SJCRH30 (cell line): ENCODE results near the gene MYO1E. TPM values are rescaled to one million over a fixed set of nuclear protein-coding genes. Genes with fewer than 3 reads are reported as not detected.

Experiments used
- DNase-seq, 2 experiments: peaks; one replicate each; pipeline ENCODE4 v3.0.0-alpha.2; 2015 to 2020
- H3K27ac ChIP-seq: fragments of 250-450 bp; sonication (Bioruptor Pico); 2 replicates; pipeline ENCODE4 v1.5.1; 2020; ENCODE audit warnings: mild to moderate bottlenecking, moderate library complexity
- H3K27me3 ChIP-seq: fragments of 250-450 bp; sonication (Bioruptor Pico); 2 replicates; pipeline ENCODE4 v1.5.1; 2020; ENCODE audit warnings: mild to moderate bottlenecking, moderate library complexity
- H3K36me3 ChIP-seq: fragments of 250-450 bp; sonication (Bioruptor Pico); 2 replicates; pipeline ENCODE4 v1.5.1; 2020; ENCODE audit warnings: mild to moderate bottlenecking, moderate library complexity
- H3K4me1 ChIP-seq: fragments of 250-450 bp; sonication (Bioruptor Pico); 2 replicates; pipeline ENCODE4 v1.5.1; 2020; ENCODE audit warnings: mild to moderate bottlenecking, moderate library complexity
- H3K4me3 ChIP-seq: fragments of 250-450 bp; sonication (Bioruptor Pico); 2 replicates; pipeline ENCODE4 v1.5.1; 2020; ENCODE audit warnings: mild to moderate bottlenecking, moderate library complexity
- H3K9me3 ChIP-seq: fragments of 250-450 bp; sonication (Bioruptor Pico); replicated peaks from 2 replicates; pipeline ENCODE4 v1.5.1; 2020; ENCODE audit warnings: mild to moderate bottlenecking, moderate library complexity
- total RNA-seq: library from RNA; depleted of rRNA; stranded (reverse); fragments of >200 nt; shearing (Covaris generic); gene quantifications from 2 replicates; pipeline ENCODE4 v1.2.3, GENCODE V29; 2014; rRNA removed

The MYO1E gene
- total RNA-seq, 1 experiment from 2014 or later, result 176 TPM

DNA sequence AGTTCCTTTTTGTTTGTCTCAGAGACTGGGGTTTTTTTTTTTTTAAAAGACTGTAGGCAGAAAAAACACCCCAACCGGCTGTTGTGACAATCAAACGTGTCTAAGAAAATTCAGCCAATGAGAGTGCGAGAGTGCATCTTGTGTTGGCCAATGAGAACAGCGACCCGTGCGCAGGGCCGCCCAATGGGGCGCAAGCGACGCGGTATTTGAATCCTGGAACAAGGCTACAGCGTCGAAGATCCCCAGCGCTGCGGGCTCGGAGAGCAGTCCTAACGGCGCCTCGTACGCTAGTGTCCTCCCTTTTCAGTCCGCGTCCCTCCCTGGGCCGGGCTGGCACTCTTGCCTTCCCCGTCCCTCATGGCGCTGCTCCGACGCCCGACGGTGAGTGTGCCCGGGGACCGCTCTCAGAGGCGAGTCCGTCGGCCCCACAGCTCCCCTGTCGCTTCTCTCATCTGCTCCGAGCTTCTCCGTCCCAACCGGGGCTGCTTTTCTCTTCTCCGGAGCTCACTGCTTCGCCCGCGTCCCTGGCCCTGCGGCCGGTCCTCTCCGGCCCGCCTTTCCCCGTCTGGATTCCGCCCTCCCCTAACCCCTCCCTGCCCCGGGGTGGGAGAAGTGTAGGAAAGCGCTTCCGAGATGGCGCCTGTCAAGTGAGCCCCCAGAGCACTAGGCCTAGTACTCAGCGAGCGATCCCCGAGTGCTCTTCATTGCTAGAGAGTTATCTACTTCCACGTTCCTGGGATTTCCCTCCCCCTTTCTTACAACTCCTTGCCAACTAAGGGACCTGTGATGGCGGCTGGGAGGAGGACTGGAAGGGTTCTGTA, 267.5 kb downstream of the MYO1E start, which contains the start of gene CCNB2:
Gene CCNB2, plus strand, starts transcription at position 235 of the 821 bp plus-strand sequence. Its CDS starts 123 bp downstream, at position 358.
- Histone ChIP-seq H3K27ac (peak within 1 kb of the TSS; percentile 98), H3K27me3 (no peaks in the 10 kb centered on the region), H3K9me3 (no peaks in the 10 kb centered on the region), H3K4me3 (peak within 1 kb of the TSS; percentile 95), H3K36me3 (peaks cover 28% of the 10 kb centered on the region), H3K4me1 (peaks cover 3% of the 10 kb centered on the region; the same call in 1 of the 2 replicates)
- peak; percentile 95 to 98 for DNase-seq

DNA sequence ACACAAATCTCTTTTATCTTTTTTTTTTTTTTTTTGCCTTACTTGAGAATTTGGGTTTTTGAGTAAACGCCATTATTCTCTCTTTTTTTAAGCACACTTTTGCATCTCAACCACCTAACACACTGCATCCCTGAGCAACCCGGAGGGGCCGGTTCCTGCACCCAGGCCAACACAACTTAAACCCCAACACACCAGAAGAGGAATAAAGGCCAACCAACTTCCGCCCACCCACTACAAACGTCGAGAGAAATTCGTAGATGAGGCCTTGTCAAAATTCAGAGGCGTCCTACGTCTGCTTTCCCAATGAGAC, 268.1 kb downstream of the MYO1E start:
- H3K27me3 ChIP-seq, result no peaks in the 10 kb centered on the region
- no peaks in the 10 kb centered on the region for H3K9me3 ChIP-seq
- H3K4me1 ChIP-seq, result peaks cover 3% of the 10 kb centered on the region; the same call in 1 of the 2 replicates
- DNase-seq, result no peak
- H3K27ac ChIP-seq, result peak overlapping the region; percentile 98
- H3K36me3 ChIP-seq, result peaks cover 27% of the 10 kb centered on the region
- H3K4me3 ChIP-seq, result peak overlapping the region; percentile 95

- Histone ChIP-seq H3K36me3 (peaks cover 28% of the 10 kb centered on the region), H3K27ac (no peak overlapping the region), H3K9me3 (no peaks in the 10 kb centered on the region), H3K27me3 (no peaks in the 10 kb centered on the region), H3K4me1 (peaks cover 2% of the 10 kb centered on the region; the same call in 1 of the 2 replicates), H3K4me3 (no peak overlapping the region)
- DNase-seq, result no peak
Observed at GRCh38 chr15:59099162-59099685, 273.4 kb downstream of the MYO1E start.

DNA sequence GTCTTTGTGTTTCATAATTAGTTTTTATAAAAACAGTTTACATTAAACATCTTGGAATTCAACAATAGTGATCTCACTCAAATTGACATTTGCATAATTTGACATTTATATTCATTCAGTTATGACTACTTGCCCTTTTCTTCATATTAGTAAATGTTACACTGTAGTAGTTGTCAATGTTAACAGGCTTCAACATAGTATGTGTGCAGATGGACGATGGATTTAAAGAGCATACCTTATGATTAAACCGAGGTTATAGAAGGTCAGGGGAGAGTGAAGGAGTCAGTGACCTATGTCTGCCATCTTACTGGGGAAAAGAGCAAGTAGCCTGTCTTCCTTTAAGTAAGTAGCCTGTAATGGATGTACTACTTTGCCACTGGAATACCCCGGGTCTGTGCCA, 276.2 kb downstream of the MYO1E start:
- no peak for DNase-seq
- H3K9me3 ChIP-seq, result no peaks in the 10 kb centered on the region
- H3K36me3 ChIP-seq, result peaks cover 38% of the 10 kb centered on the region

GRCh38 chr15:59094077-59094476, 278.6 kb downstream of the MYO1E start:
- Histone ChIP-seq H3K9me3 (no peaks in the 10 kb centered on the region), H3K27ac (no peak overlapping the region), H3K4me3 (no peak overlapping the region), H3K4me1 (no peaks in the 10 kb centered on the region), H3K27me3 (no peaks in the 10 kb centered on the region), H3K36me3 (peaks cover 55% of the 10 kb centered on the region)
- DNase-seq, result no peak

More for the DNA sequence above, 276.2 kb downstream of the MYO1E start:
- Histone ChIP-seq H3K4me3 (no peak overlapping the region), H3K27me3 (no peaks in the 10 kb centered on the region), H3K4me1 (no peaks in the 10 kb centered on the region), H3K27ac (no peak overlapping the region)

DNA sequence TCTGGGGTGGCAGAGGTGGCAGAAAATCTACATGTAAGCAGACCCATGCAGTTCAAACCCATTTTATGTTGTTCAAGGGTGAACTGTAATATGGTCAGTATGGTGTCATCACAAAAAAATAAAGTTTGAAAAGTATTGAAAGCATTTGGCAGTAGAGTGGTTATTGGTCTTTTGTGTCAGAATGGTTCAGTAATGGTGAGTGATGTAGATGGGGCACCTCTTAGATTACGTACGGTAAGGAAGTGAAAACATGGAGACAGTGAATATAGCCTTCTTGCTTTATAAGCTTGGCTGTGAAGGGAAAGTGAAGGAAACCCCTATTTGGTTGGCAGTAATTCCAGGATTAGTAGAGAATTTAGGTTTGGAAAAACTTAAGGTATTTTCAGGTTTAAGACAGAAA, 284.9 kb downstream of the MYO1E start:
- no peak overlapping the region for H3K27ac ChIP-seq
- H3K27me3 ChIP-seq, result no peaks in the 10 kb centered on the region
- no peaks in the 10 kb centered on the region for H3K4me1 ChIP-seq
- no peaks in the 10 kb centered on the region; the same call in 1 of the 2 replicates for H3K9me3 ChIP-seq
- H3K4me3 ChIP-seq, result no peak overlapping the region
- DNase-seq, result no peak
- peaks cover 35% of the 10 kb centered on the region for H3K36me3 ChIP-seq

Other genes with a start within 250 kb of the MYO1E start
- not detected in 2 replicates for gene LDHAL6B, start 166.0 kb downstream of the MYO1E start, total RNA-seq
- 27.3 and 32.2 TPM in 2 replicates for gene FAM81A, start 65.3 kb upstream of the MYO1E start, total RNA-seq
- gene GCNT3, start 238.9 kb upstream of the MYO1E start, total RNA-seq, result 0.08 TPM in 1 of 2 replicates, not detected in the other